K562 (cell line): ENCODE results near the gene OCSTAMP. TPM values are rescaled to one million over a fixed set of nuclear protein-coding genes. Genes with fewer than 3 reads are reported as not detected.

Experiments
- ARID1B ChIP-seq: fragments of 450-650 bp; IDR thresholded peaks from 2 replicates; pipeline ENCODE4 v1.6.1; 2016; ENCODE audit warnings: antibody characterized with exemption, mild to moderate bottlenecking, inconsistent platforms
- C11orf30 ChIP-seq: fragments of 450-650 bp; IDR thresholded peaks from 2 replicates; pipeline ENCODE4 v1.6.1; 2016; ENCODE audit warnings: low read depth, mild to moderate bottlenecking
- CBFA2T2 ChIP-seq: fragments of 450-650 bp; conservative IDR thresholded peaks from 2 replicates; pipeline ENCODE4 v1.6.1; 2017; ENCODE audit warnings: mild to moderate bottlenecking
- CEBPG ChIP-seq, 3 experiments: fragments of 200-800 bp in 1 of 3; sonication (Bioruptor generic) in 1 of 3; sonication (generic) in 1 of 3; formaldehyde crosslinking in 1 of 3; IDR thresholded peaks in 2 of 3; conservative IDR thresholded peaks in 1 of 3; 2 replicates each; pipeline versions ENCODE4 v1.6.1 to v1.8.0; 2016 to 2022; ENCODE audit warnings: missing compliant biosample characterization in 2 of 3, missing genetic modification characterization in 2 of 3, mild to moderate bottlenecking in 1 of 3, missing genetic modification reagents in 1 of 3
- CHD4 ChIP-seq: fragments of 200-600 bp; sonication (generic); IDR thresholded peaks from 3 replicates; pipeline ENCODE4 v1.6.1; 2012; ENCODE audit warnings: low read depth, mild to moderate bottlenecking, mixed read lengths, low read length, inconsistent platforms; ENCODE audit not compliant: insufficient read depth, insufficient replicate concordance, poor library complexity, severe bottlenecking
- ETV6 ChIP-seq, 3 experiments: fragments of 150-350 bp in 1 of 3; sonication (generic) in 1 of 3; formaldehyde crosslinking in 1 of 3; IDR thresholded peaks; 2 replicates each; pipeline versions ENCODE4 v1.6.1 to v1.8.0; 2014 to 2022; ENCODE audit warnings: borderline replicate concordance in 2 of 3, low read depth in 2 of 3, antibody characterized with exemption in 1 of 3, low read length in 1 of 3, mild to moderate bottlenecking in 1 of 3, missing genetic modification reagents in 1 of 3
- FOXJ2 ChIP-seq: fragments of 200-800 bp; sonication (Bioruptor generic); IDR thresholded peaks from 2 replicates; pipeline ENCODE4 v1.6.1; 2016; ENCODE audit warnings: missing genetic modification characterization, missing compliant biosample characterization
- GABPB2 ChIP-seq: fragments of 250-450 bp; sonication (Bioruptor Pico); conservative IDR thresholded peaks from 2 replicates; pipeline ENCODE4 v1.5.1; 2021; ENCODE audit warnings: mild to moderate bottlenecking
- GATA2 ChIP-seq: sonication (generic); formaldehyde crosslinking; IDR thresholded peaks from 2 replicates; pipeline ENCODE4 v1.4.0; 2020; ENCODE audit warnings: mild to moderate bottlenecking, missing genetic modification reagents
- HDAC2 ChIP-seq: fragments of 450-650 bp; IDR thresholded peaks from 2 replicates; pipeline ENCODE4 v1.6.1; 2016; ENCODE audit warnings: mild to moderate bottlenecking
- HIVEP1 ChIP-seq: fragments of 250-450 bp; sonication (Bioruptor Pico); IDR thresholded peaks from 2 replicates; pipeline ENCODE4 v1.4.0; 2020; ENCODE audit warnings: mild to moderate bottlenecking
- MAFK ChIP-seq: IDR thresholded peaks from 2 replicates; pipeline ENCODE4 v1.6.1; 2011; ENCODE audit warnings: low read length, improper control_type of control experiment
- NCOA1 ChIP-seq: fragments of 450-650 bp; IDR thresholded peaks from 2 replicates; pipeline ENCODE4 v1.6.1; 2016; ENCODE audit warnings: low read depth
- NONO ChIP-seq, 2 experiments: fragments of 200-400 bp in 1 of 2; fragments of 450-650 bp in 1 of 2; formaldehyde crosslinking in 1 of 2; IDR thresholded peaks; 2 replicates each; pipeline ENCODE4 v1.6.1; 2017; ENCODE audit warnings: low read depth in 2 of 2, mild to moderate bottlenecking in 2 of 2, moderate library complexity in 2 of 2, low read length in 1 of 2
- PHTF2 ChIP-seq: fragments of 250-450 bp; sonication (Bioruptor Pico); IDR thresholded peaks from 2 replicates; pipeline ENCODE4 v1.5.0; 2021; ENCODE audit warnings: mild to moderate bottlenecking
- RBM39 ChIP-seq: fragments of 200-400 bp; formaldehyde crosslinking; optimal IDR thresholded peaks from 2 replicates; pipeline ENCODE3; 2018; ENCODE audit warnings: low read depth, low read length
- RFX1 ChIP-seq: fragments of 450-650 bp; IDR thresholded peaks from 2 replicates; pipeline ENCODE4 v1.6.1; 2016; ENCODE audit warnings: mild to moderate bottlenecking, moderate library complexity
- RHOXF2B ChIP-seq: fragments of 250-450 bp; sonication (Bioruptor Pico); conservative IDR thresholded peaks from 2 replicates; pipeline ENCODE4 v1.5.1; 2021
- STAT5A ChIP-seq: IDR thresholded peaks from 2 replicates; pipeline ENCODE4 v1.6.1; 2012; ENCODE audit warnings: low read length, inconsistent platforms, borderline replicate concordance
- TCF3 ChIP-seq: sonication (generic); formaldehyde crosslinking; IDR thresholded peaks from 2 replicates; pipeline ENCODE4 v1.4.0; 2020; ENCODE audit warnings: mild to moderate bottlenecking, missing genetic modification reagents
- ZFP30 ChIP-seq: fragments of 250-450 bp; sonication (Bioruptor Pico); IDR thresholded peaks from 2 replicates; pipeline ENCODE4 v1.8.0; 2022; ENCODE audit warnings: moderate library complexity, mild to moderate bottlenecking, inconsistent platforms, borderline replicate concordance
- ZNF239 ChIP-seq: fragments of 250-450 bp; sonication (Bioruptor Pico); IDR thresholded peaks from 2 replicates; pipeline ENCODE4 v1.4.0; 2020; ENCODE audit warnings: mild to moderate bottlenecking
- ZNF316 ChIP-seq: fragments of 450-650 bp; IDR thresholded peaks from 2 replicates; pipeline ENCODE4 v1.6.1; 2016
- ZNF395 ChIP-seq: fragments of 200-800 bp; sonication (Bioruptor generic); IDR thresholded peaks from 2 replicates; pipeline ENCODE4 v1.6.1; 2017; ENCODE audit warnings: missing genetic modification characterization, missing compliant biosample characterization
- ZNF408 ChIP-seq: fragments of 250-450 bp; sonication (Bioruptor Pico); IDR thresholded peaks from 2 replicates; pipeline ENCODE4 v1.4.0; 2020; ENCODE audit warnings: low read depth, mild to moderate bottlenecking, moderate library complexity
- ZNF707 ChIP-seq: fragments of 250-450 bp; sonication (Bioruptor Pico); conservative IDR thresholded peaks from 2 replicates; pipeline ENCODE4 v1.8.0; 2022; ENCODE audit warnings: inconsistent platforms, mild to moderate bottlenecking, moderate library complexity
- ZNF75A ChIP-seq: fragments of 450-650 bp; formaldehyde crosslinking; IDR thresholded peaks from 2 replicates; pipeline ENCODE4 v1.4.0; 2020; ENCODE audit warnings: mild to moderate bottlenecking
- polyA plus RNA-seq, 8 experiments: library from polyadenylated mRNA; depleted of rRNA in 4 of 8; stranded (reverse) in 5 of 8; unstranded in 3 of 8; fragments of >200 nt; fragmentation: Nextera tagmentation in 2 of 8; fragmentation: Illumina TruSeq in 1 of 8; extraction: Ambion mirVana in 2 of 8; extraction: Trizol in 1 of 8; gene quantifications; 2 replicates each; pipeline versions ENCODE4 v1.2.1 to v1.2.3, GENCODE V29; 2011 to 2014; ENCODE audit warnings: inconsistent platforms in 1 of 8, missing spikeins in 1 of 8
- total RNA-seq, 7 experiments: library from RNA; depleted of rRNA in 6 of 7; stranded (reverse); fragments of >200 nt in 6 of 7; fragmentation: Illumina TruSeq in 2 of 7; extraction: Trizol in 2 of 7; gene quantifications; 2 replicates each; pipeline versions ENCODE4 v1.2.1 to v1.2.3, GENCODE V29; 2011 to 2021; ENCODE audit warnings: low replicate concordance in 1 of 7
- TF ChIP-seq, protein P1 (sequence below): sonication (generic); formaldehyde crosslinking; IDR thresholded peaks from 2 replicates; pipeline ENCODE4 v1.8.0; 2022; ENCODE audit warnings: mild to moderate bottlenecking, missing genetic modification reagents

OCSTAMP gene
- total and polyA plus RNA-seq, 9 of the 15 experiments (the other 6 are each of a cell fraction or from before 2014, with no cell fraction given): not detected

GRCh38 chr20:46573788-46574584 lies 23.5 kb upstream of the OCSTAMP start (continued):
- TF ChIP-seq ZNF75A (CRISPR knock-in tag): no peak
- TF ChIP-seq RFX1: no peak
- TF ChIP-seq HDAC2: peak; percentile 57; the same call in 1 of the 2 replicates
- no peak for TF ChIP-seq MAFK
- TF ChIP-seq CBFA2T2: peak; percentile 39
- no peak for TF ChIP-seq ZNF239 (CRISPR knock-in tag)
- no peak for TF ChIP-seq RBM39
- TF ChIP-seq ZNF316: peak; percentile 71
- no peak for TF ChIP-seq STAT5A
- peak; percentile 39; the same call in 1 of the 2 replicates for TF ChIP-seq TCF3 (CRISPR knock-in tag)
- TF ChIP-seq ZNF707 (CRISPR knock-in tag): no peak
- TF ChIP-seq GABPB2 (CRISPR knock-in tag): no peak
- TF ChIP-seq, protein P1, sequence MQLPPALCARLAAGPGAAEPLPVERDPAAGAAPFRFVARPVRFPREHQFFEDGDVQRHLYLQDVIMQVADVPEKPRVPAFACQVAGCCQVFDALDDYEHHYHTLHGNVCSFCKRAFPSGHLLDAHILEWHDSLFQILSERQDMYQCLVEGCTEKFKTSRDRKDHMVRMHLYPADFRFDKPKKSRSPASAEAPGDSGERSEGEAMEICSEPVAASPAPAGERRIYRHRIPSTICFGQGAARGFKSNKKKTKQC (CRISPR knock-in tag): no peak
- peak; percentile 78 for TF ChIP-seq CEBPG (CRISPR knock-in tag; IDR thresholded peaks at IDR 0.05)
- TF ChIP-seq CEBPG (tag; conservative IDR thresholded peaks at IDR 0.05 in 1 of 2, IDR thresholded peaks at IDR 0.05 in 1 of 2): peak; percentile 78 to 85
- TF ChIP-seq PHTF2 (CRISPR knock-in tag): no peak
- peak; percentile 68 for TF ChIP-seq CHD4
- no peak for TF ChIP-seq RHOXF2B
- peak; percentile 53 for TF ChIP-seq C11orf30
- no peak for TF ChIP-seq ZNF395
- no peak for TF ChIP-seq ZFP30 (CRISPR knock-in tag)
- peak; percentile 48 for TF ChIP-seq ARID1B
- no peak for TF ChIP-seq ETV6 (IDR thresholded peaks at IDR 0.05; ENCODE audit: borderline replicate concordance in 1 of 2, low read depth in 2 of 2, low read length in 1 of 2)
- no peak for TF ChIP-seq ETV6 (CRISPR knock-in tag; IDR thresholded peaks at IDR 0.05; ENCODE audit: borderline replicate concordance)
- no peak for TF ChIP-seq HIVEP1
- TF ChIP-seq GATA2 (CRISPR knock-in tag): peak; percentile 38; the same call in 1 of the 2 replicates
- no peak for TF ChIP-seq NCOA1
- no peak for TF ChIP-seq NONO (IDR thresholded peaks at IDR 0.05; ENCODE audit: low read depth in 2 of 2, low read length in 1 of 2)
- no peak for TF ChIP-seq ZNF408 (CRISPR knock-in tag)
- no peak for TF ChIP-seq FOXJ2 (tag)
